22Rv1 (cell line): ENCODE measurements around the gene GMCL2.

Experiments used
- ZFX ChIP-seq: fragments of 450-650 bp; IDR thresholded peaks from 2 replicates; pipeline ENCODE4 v1.6.1; 2017; ENCODE audit warnings: antibody characterized with exemption, borderline replicate concordance
- TF ChIP-seq, protein P1 (sequence below): fragments of 450-650 bp; IDR thresholded peaks from 2 replicates; pipeline ENCODE4 v1.5.1; 2017; ENCODE audit warnings: mild to moderate bottlenecking

DNA sequence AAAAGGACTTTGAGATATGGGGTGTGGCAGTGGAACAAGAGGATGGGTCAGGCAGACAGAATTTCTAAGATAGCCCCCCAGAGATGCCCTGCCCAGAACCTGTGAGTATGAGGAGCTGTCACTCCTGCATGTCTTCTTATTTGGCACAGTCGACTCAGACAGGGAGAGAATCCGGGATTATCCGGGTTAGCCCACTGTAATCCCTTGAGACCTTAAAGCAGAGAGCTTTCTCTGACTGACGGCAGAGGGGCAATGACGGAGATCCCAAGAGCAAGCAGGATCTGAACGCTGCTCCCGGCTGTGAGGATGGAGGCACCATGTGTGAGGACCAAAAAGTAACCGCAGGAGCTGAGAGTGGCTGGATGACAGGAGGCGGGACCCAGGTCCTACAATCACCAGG lies 24.7 kb downstream of the GMCL2 start:
- TF ChIP-seq, protein P1, sequence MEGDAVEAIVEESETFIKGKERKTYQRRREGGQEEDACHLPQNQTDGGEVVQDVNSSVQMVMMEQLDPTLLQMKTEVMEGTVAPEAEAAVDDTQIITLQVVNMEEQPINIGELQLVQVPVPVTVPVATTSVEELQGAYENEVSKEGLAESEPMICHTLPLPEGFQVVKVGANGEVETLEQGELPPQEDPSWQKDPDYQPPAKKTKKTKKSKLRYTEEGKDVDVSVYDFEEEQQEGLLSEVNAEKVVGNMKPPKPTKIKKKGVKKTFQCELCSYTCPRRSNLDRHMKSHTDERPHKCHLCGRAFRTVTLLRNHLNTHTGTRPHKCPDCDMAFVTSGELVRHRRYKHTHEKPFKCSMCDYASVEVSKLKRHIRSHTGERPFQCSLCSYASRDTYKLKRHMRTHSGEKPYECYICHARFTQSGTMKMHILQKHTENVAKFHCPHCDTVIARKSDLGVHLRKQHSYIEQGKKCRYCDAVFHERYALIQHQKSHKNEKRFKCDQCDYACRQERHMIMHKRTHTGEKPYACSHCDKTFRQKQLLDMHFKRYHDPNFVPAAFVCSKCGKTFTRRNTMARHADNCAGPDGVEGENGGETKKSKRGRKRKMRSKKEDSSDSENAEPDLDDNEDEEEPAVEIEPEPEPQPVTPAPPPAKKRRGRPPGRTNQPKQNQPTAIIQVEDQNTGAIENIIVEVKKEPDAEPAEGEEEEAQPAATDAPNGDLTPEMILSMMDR: no peak
- TF ChIP-seq ZFX: no peak
